ENCODE results near the gene SLC16A12. TPM values are rescaled to one million over a fixed set of nuclear protein-coding genes. Genes with fewer than 3 reads are reported as not detected.

The SLC16A12 gene
- total RNA-seq, 4 donors from 2014 or later, result 0.97 to 3.1 (median 1.4) TPM

GRCh38 chr10:89552213-89552612 is 16.8 kb upstream of the SLC16A12 start:
- no peak for TF ChIP-seq CTCF (IDR thresholded peaks at IDR 0.05 in 4 of 5, conservative IDR thresholded peaks at IDR 0.05 in 1 of 5)
- no peak for TF ChIP-seq POLR2A (IDR thresholded peaks at IDR 0.05)
- no peaks in the 10 kb centered on the region for H3K4me1 ChIP-seq
- no peak overlapping the region for H3K4me3 ChIP-seq
- DNase-seq (no peak), ATAC-seq (no peak)
- H3K27ac ChIP-seq, result no peak overlapping the region
- H3K36me3 ChIP-seq, result no peaks in the 10 kb centered on the region
- no peaks in the 10 kb centered on the region for H3K27me3 ChIP-seq
- intact Hi-C loops (cut with DNase I; ENCODE audit: low total_unique reads) (no loop called here), in situ Hi-C loops (cut with MboI; ENCODE audit: low sequenced_read_pairs in 4 of 4) (loop anchor here in 2 of 4 donors (10.0 to 25.0 kb wide), 3 partner anchors 297 to 540 kb away; partner anchors contain the start of gene LIPA (in 1 of the 2))
- no peaks in the 10 kb centered on the region for H3K9me3 ChIP-seq

- no peak overlapping the region for H3K4me3 ChIP-seq
- TF ChIP-seq POLR2A (IDR thresholded peaks at IDR 0.05), result no peak
- no peak for TF ChIP-seq CTCF (IDR thresholded peaks at IDR 0.05 in 4 of 5, conservative IDR thresholded peaks at IDR 0.05 in 1 of 5)
- DNase-seq, result no peak
- intact Hi-C loops (cut with DNase I; ENCODE audit: low total_unique reads), result no loop called here
- no peaks in the 10 kb centered on the region for H3K9me3 ChIP-seq
- in situ Hi-C loops (cut with MboI; ENCODE audit: low sequenced_read_pairs in 4 of 4), result loop anchor here in 2 of 4 donors (10.0 to 25.0 kb wide), 3 partner anchors 296 to 538 kb away; partner anchors contain the start of gene LIPA (in 1 of the 2)
- ATAC-seq, result no peak
- no peaks in the 10 kb centered on the region for H3K4me1 ChIP-seq
- no peaks in the 10 kb centered on the region for H3K27me3 ChIP-seq
- no peaks in the 10 kb centered on the region for H3K36me3 ChIP-seq
- H3K27ac ChIP-seq, result no peak overlapping the region
Observed at GRCh38 chr10:89550509-89550908, 15.1 kb upstream of the SLC16A12 start.

GRCh38 chr10:89549510-89549909 is 14.1 kb upstream of the SLC16A12 start:
- no peaks in the 10 kb centered on the region for H3K4me1 ChIP-seq
- intact Hi-C loops (cut with DNase I; ENCODE audit: low total_unique reads), result no loop called here
- no peak for ATAC-seq
- no peak overlapping the region for H3K27ac ChIP-seq
- no peak overlapping the region for H3K4me3 ChIP-seq
- H3K36me3 ChIP-seq, result no peaks in the 10 kb centered on the region
- in situ Hi-C loops (cut with MboI; ENCODE audit: low sequenced_read_pairs in 4 of 4), result no loop called here
- TF ChIP-seq CTCF (IDR thresholded peaks at IDR 0.05 in 4 of 5, conservative IDR thresholded peaks at IDR 0.05 in 1 of 5) (no peak), POLR2A (IDR thresholded peaks at IDR 0.05) (no peak)
- no peaks in the 10 kb centered on the region for H3K9me3 ChIP-seq
- no peak for DNase-seq
- H3K27me3 ChIP-seq, result no peaks in the 10 kb centered on the region

GRCh38 chr10:89548673-89549072 is 13.3 kb upstream of the SLC16A12 start:
- intact Hi-C loops (cut with DNase I; ENCODE audit: low total_unique reads) (no loop called here), in situ Hi-C loops (cut with MboI; ENCODE audit: low sequenced_read_pairs in 4 of 4) (no loop called here)
- H3K4me3 ChIP-seq, result no peak overlapping the region
- no peaks in the 10 kb centered on the region for H3K4me1 ChIP-seq
- DNase-seq (no peak), ATAC-seq (no peak)
- TF ChIP-seq POLR2A (IDR thresholded peaks at IDR 0.05) (no peak), CTCF (IDR thresholded peaks at IDR 0.05 in 4 of 5, conservative IDR thresholded peaks at IDR 0.05 in 1 of 5) (no peak)
- no peaks in the 10 kb centered on the region for H3K36me3 ChIP-seq
- no peak overlapping the region for H3K27ac ChIP-seq
- H3K9me3 ChIP-seq, result no peaks in the 10 kb centered on the region
- no peaks in the 10 kb centered on the region for H3K27me3 ChIP-seq
